Keratinocyte (primary cell): ENCODE measurements around the gene SDS. TPM values are rescaled to one million over a fixed set of nuclear protein-coding genes. Genes with fewer than 3 reads are reported as not detected.

Source experiments
- DNase-seq: peaks from one replicate; pipeline ENCODE4 v3.0.0-alpha.2; 2011; ENCODE audit warnings: low read depth, missing footprints, low spot score
- FAIRE-seq: peaks from 2 replicates; lab custom pipeline; 2011; peaks lifted over from hg19 to GRCh38; lab: Jason Lieb, UNC
- H2AFZ ChIP-seq: 2 replicates; pipeline ENCODE4 v1.6.0; 2012; ENCODE audit warnings: low read length, control low read depth, inconsistent platforms; ENCODE audit not compliant: control insufficient read depth
- H3K27ac ChIP-seq: 2 replicates; pipeline ENCODE4 v1.5.1; 2011; ENCODE audit warnings: low read length; ENCODE audit not compliant: control insufficient read depth, insufficient read depth
- H3K27me3 ChIP-seq: 3 replicates; pipeline ENCODE4 v1.6.0; 2011; ENCODE audit warnings: low read length; ENCODE audit not compliant: control insufficient read depth, insufficient read depth; ENCODE audit errors: extremely low read depth
- H3K36me3 ChIP-seq, 2 experiments: 2 replicates in 1 of 2; 3 replicates in 1 of 2; pipeline ENCODE4 v1.5.1; 2011; ENCODE audit warnings: low read length in 2 of 2, mild to moderate bottlenecking in 1 of 2; ENCODE audit not compliant: control insufficient read depth in 2 of 2, insufficient read depth in 2 of 2; ENCODE audit errors: extremely low read depth in 1 of 2
- H3K4me1 ChIP-seq: 3 replicates; pipeline ENCODE4 v1.5.1; 2011; ENCODE audit warnings: low read length; ENCODE audit not compliant: control insufficient read depth, insufficient read depth; ENCODE audit errors: extremely low read depth
- H3K4me2 ChIP-seq: 3 replicates; pipeline ENCODE4 v1.6.0; 2011; ENCODE audit warnings: low read depth, low read length; ENCODE audit not compliant: control insufficient read depth, insufficient read depth; ENCODE audit errors: extremely low read depth
- H3K4me3 ChIP-seq, 3 experiments: fragments of 200-600 bp in 1 of 3; sonication (generic) in 1 of 3; 2 replicates in 2 of 3; 3 replicates in 1 of 3; pipeline ENCODE4 v1.5.1; 2011 to 2016; ENCODE audit warnings: low read length in 3 of 3, mild to moderate bottlenecking in 3 of 3, control low read depth in 2 of 3, inconsistent platforms in 1 of 3, low read depth in 1 of 3, mixed read lengths in 1 of 3, mixed run types in 1 of 3, moderate library complexity in 1 of 3; ENCODE audit not compliant: control insufficient read depth in 2 of 3, insufficient read depth in 2 of 3; ENCODE audit errors: extremely low read depth in 1 of 3
- H3K79me2 ChIP-seq: 2 replicates; pipeline ENCODE4 v1.6.0; 2012; ENCODE audit warnings: low read length; ENCODE audit not compliant: control insufficient read depth, insufficient read depth
- H3K9ac ChIP-seq: 3 replicates; pipeline ENCODE4 v1.6.0; 2011; ENCODE audit warnings: low read length; ENCODE audit not compliant: control insufficient read depth, insufficient read depth; ENCODE audit errors: extremely low read depth
- H3K9me1 ChIP-seq: 3 replicates; pipeline ENCODE4 v1.6.0; 2011; ENCODE audit warnings: low read length; ENCODE audit not compliant: control insufficient read depth, insufficient read depth; ENCODE audit errors: extremely low read depth
- H3K9me3 ChIP-seq: 2 replicates; pipeline ENCODE4 v1.5.1; 2012; ENCODE audit warnings: low read depth, low read length; ENCODE audit not compliant: control insufficient read depth
- H4K20me1 ChIP-seq: 3 replicates; pipeline ENCODE4 v1.6.0; 2011; ENCODE audit warnings: low read length; ENCODE audit not compliant: control insufficient read depth, insufficient read depth; ENCODE audit errors: extremely low read depth
- CTCF ChIP-seq, 3 experiments: IDR thresholded peaks in 1 of 3; conservative IDR thresholded peaks in 1 of 3; optimal IDR thresholded peaks in 1 of 3; 2 replicates in 2 of 3; 3 replicates in 1 of 3; pipeline versions ENCODE3 to v1.5.1; 2011; ENCODE audit warnings: low read length in 3 of 3, mild to moderate bottlenecking in 3 of 3, moderate library complexity in 2 of 3, control low read depth in 1 of 3, inconsistent platforms in 1 of 3; ENCODE audit not compliant: insufficient read depth in 2 of 3; ENCODE audit errors: extremely low read depth in 1 of 3
- EZH2 ChIP-seq: IDR thresholded peaks from one replicate; pipeline ENCODE4 v1.6.1; 2012; ENCODE audit warnings: inconsistent platforms, mild to moderate bottlenecking, low read length, moderate library complexity
- dilution Hi-C: fragments of 300-500 bp; cut with MboI; formaldehyde crosslinking; loops from one replicate; pipeline ENCODE4 v1.7.0; 2020; ENCODE audit warnings: low sequenced_read_pairs; ENCODE audit not compliant: extremely low pct_ligation_motif_present
- polyA plus RNA-seq, 5 experiments: library from polyadenylated mRNA; depleted of rRNA in 3 of 5; stranded (reverse) in 3 of 5; stranded (forward) in 1 of 5; unstranded in 1 of 5; fragments of >200 nt; gene quantifications; 1 replicate in 1 of 5; 2 replicates in 3 of 5; 3 replicates in 1 of 5; pipeline versions ENCODE4 v1.2.1 to v1.2.3, GENCODE V29; 2011 to 2012; ENCODE audit warnings: missing spikeins in 2 of 5, low read depth in 1 of 5, low replicate concordance in 1 of 5

SDS gene
- polyA plus RNA-seq, 1 donor (not counting 4 experiments of a cell fraction or from before 2014, with no cell fraction given): not detected

GRCh38 chr12:113378291-113378690 is 25.4 kb downstream of the SDS start:
- H3K9ac ChIP-seq: no peak overlapping the region
- no peak for DNase-seq

GRCh38 chr12:113374823-113375428 is 28.8 kb downstream of the SDS start:
- dilution Hi-C loops: no loop called here

More at GRCh38 chr12:113378291-113378690, 25.4 kb downstream of the SDS start:
- Histone ChIP-seq H3K4me2 (no peak overlapping the region), H3K79me2 (no peaks in the 10 kb centered on the region), H4K20me1 (no peaks in the 10 kb centered on the region), H3K36me3 (peaks cover 10 to 14% of the 10 kb centered on the region in 2 experiments), H3K4me1 (no peaks in the 10 kb centered on the region), H3K27ac (no peak overlapping the region), H3K27me3 (no peaks in the 10 kb centered on the region), H2AFZ (no peak overlapping the region), H3K9me1 (no peaks in the 10 kb centered on the region), H3K9me3 (no peaks in the 10 kb centered on the region), H3K4me3 (no peak overlapping the region)
- dilution Hi-C loops: no loop called here
- TF ChIP-seq CTCF (optimal IDR thresholded peaks at IDR 0.05 in 1 of 3, IDR thresholded peaks at IDR 0.05 in 1 of 3, conservative IDR thresholded peaks at IDR 0.05 in 1 of 3; ENCODE audit: extremely low read depth in 1 of 3, insufficient read depth in 2 of 3, low read length in 3 of 3) (no peak), EZH2 (no peak)
- no peak for FAIRE-seq

More at GRCh38 chr12:113374823-113375428, 28.8 kb downstream of the SDS start:
- H3K4me1 ChIP-seq: no peaks in the 10 kb centered on the region
- H3K4me3 ChIP-seq: no peak overlapping the region
- no peaks in the 10 kb centered on the region for H3K9me3 ChIP-seq
- peaks cover 11 to 14% of the 10 kb centered on the region in 2 experiments for H3K36me3 ChIP-seq
- no peak overlapping the region for H2AFZ ChIP-seq
- H3K27me3 ChIP-seq: no peaks in the 10 kb centered on the region
- FAIRE-seq (no peak), DNase-seq (no peak)
- H3K79me2 ChIP-seq: no peaks in the 10 kb centered on the region
- H3K4me2 ChIP-seq: no peak overlapping the region
- TF ChIP-seq EZH2: no peak
- no peak for TF ChIP-seq CTCF (optimal IDR thresholded peaks at IDR 0.05 in 1 of 3, IDR thresholded peaks at IDR 0.05 in 1 of 3, conservative IDR thresholded peaks at IDR 0.05 in 1 of 3; ENCODE audit: extremely low read depth in 1 of 3, insufficient read depth in 2 of 3, low read length in 3 of 3)
- no peak overlapping the region for H3K9ac ChIP-seq
- H3K9me1 ChIP-seq: no peaks in the 10 kb centered on the region
- no peak overlapping the region for H3K27ac ChIP-seq
- no peaks in the 10 kb centered on the region for H4K20me1 ChIP-seq
